HepG2 (cell line): ENCODE data around the gene MTA2. TPM values are rescaled to one million over a fixed set of nuclear protein-coding genes. Genes with fewer than 3 reads are reported as not detected.
A peak's percentile ranks its signal among the peaks of the same experiment; 100 is the strongest.

ENCODE experiments used
- E2F1 ChIP-seq: sonication (generic); formaldehyde crosslinking; IDR thresholded peaks from 2 replicates; pipeline ENCODE4 v1.5.0; 2020; ENCODE audit warnings: missing genetic modification reagents
- IKZF5 ChIP-seq: IDR thresholded peaks from 2 replicates; pipeline ENCODE4 v1.6.1; 2018; ENCODE audit warnings: missing genetic modification reagents, mild to moderate bottlenecking, missing compliant biosample characterization
- KIAA2018 ChIP-seq: sonication (generic); formaldehyde crosslinking; IDR thresholded peaks from 2 replicates; pipeline ENCODE4 v1.5.0; 2020; ENCODE audit warnings: mild to moderate bottlenecking, missing genetic modification reagents, borderline replicate concordance
- NFAT5 ChIP-seq: sonication (generic); formaldehyde crosslinking; IDR thresholded peaks from 2 replicates; pipeline ENCODE4 v1.4.0; 2020; ENCODE audit warnings: missing genetic modification reagents
- PRDM4 ChIP-seq: sonication (generic); formaldehyde crosslinking; IDR thresholded peaks from 2 replicates; pipeline ENCODE4 v1.9.0; 2021; ENCODE audit warnings: missing genetic modification reagents, borderline replicate concordance
- TIGD3 ChIP-seq: sonication (generic); formaldehyde crosslinking; IDR thresholded peaks from 2 replicates; pipeline ENCODE4 v1.5.1; 2020; ENCODE audit warnings: mild to moderate bottlenecking, missing genetic modification reagents, borderline replicate concordance
- ZNF674 ChIP-seq: sonication (generic); formaldehyde crosslinking; IDR thresholded peaks from 2 replicates; pipeline ENCODE4 v1.5.0; 2020; ENCODE audit warnings: low read depth, mild to moderate bottlenecking, missing genetic modification reagents
- polyA plus RNA-seq, 8 experiments: library from polyadenylated mRNA; depleted of rRNA in 3 of 8; stranded (reverse) in 7 of 8; unstranded in 1 of 8; fragments of >200 nt; fragmentation: Illumina TruSeq in 4 of 8; extraction: Trizol in 4 of 8; gene quantifications; 2 replicates each; pipeline versions ENCODE4 v1.2.1 to v1.2.3, GENCODE V29; 2011 to 2016; ENCODE audit warnings: low read depth in 4 of 8, missing spikeins in 1 of 8, mixed read lengths in 1 of 8; ENCODE audit not compliant: insufficient read depth in 1 of 8
- total RNA-seq, 5 experiments: library from RNA; depleted of rRNA; stranded (reverse); fragments of >200 nt; fragmentation: Illumina TruSeq; extraction: Trizol; gene quantifications; 2 replicates each; pipeline ENCODE4 v1.2.3, GENCODE V29; 2016; ENCODE audit warnings: low read depth in 1 of 5

Gene MTA2
- total and polyA plus RNA-seq, 2 of the 13 experiments (the other 11 are each of a cell fraction or from before 2014, with no cell fraction given): 14.0 to 70.0 TPM

GRCh38 chr11:62560566-62561103, 41.0 kb downstream of the MTA2 start (continued):
- TF ChIP-seq KIAA2018 (CRISPR knock-in tag) (no peak), E2F1 (CRISPR knock-in tag) (no peak), PRDM4 (CRISPR knock-in tag) (no peak), NFAT5 (CRISPR knock-in tag) (no peak), IKZF5 (CRISPR knock-in tag) (0 out of 2 replicates have a peak, but pooled peaks have one; percentile 43), TIGD3 (CRISPR knock-in tag) (no peak), ZNF674 (no peak)
